Bronchial epithelial cell (primary cell): ENCODE results near the gene SPECC1. TPM values are rescaled to one million over a fixed set of nuclear protein-coding genes. Genes with fewer than 3 reads are reported as not detected.
"Not testable (repeated sequence)": the region's sequence is repeated elsewhere in the genome, so short reads cannot be mapped to it uniquely, and the experiment has no call there.

ENCODE experiments used
- DNase-seq: peaks from one replicate; pipeline ENCODE4 v3.0.0-alpha.2; 2010; ENCODE audit warnings: low read depth
- FAIRE-seq: peaks from 2 replicates; lab custom pipeline; 2011; peaks lifted over from hg19 to GRCh38; lab: Jason Lieb, UNC
- H3K27me3 ChIP-seq: 2 replicates; pipeline ENCODE4 v1.5.1; 2011; ENCODE audit warnings: low read length; ENCODE audit not compliant: control insufficient read depth, insufficient read depth
- H3K36me3 ChIP-seq: 2 replicates; pipeline ENCODE4 v1.5.1; 2011; ENCODE audit warnings: low read length; ENCODE audit not compliant: control insufficient read depth, insufficient read depth
- H3K4me3 ChIP-seq: 2 replicates; pipeline ENCODE4 v1.5.1; 2011; ENCODE audit warnings: mild to moderate bottlenecking, low read depth, low read length, control low read depth
- total RNA-seq: library from RNA; depleted of rRNA; stranded (reverse); fragments of >200 nt; gene quantifications from 2 replicates; pipeline ENCODE4 v1.2.1, GENCODE V29; 2014
- TF ChIP-seq, protein P1 (sequence below): IDR thresholded peaks from 2 replicates; pipeline ENCODE4 v1.5.1; 2011; ENCODE audit warnings: mild to moderate bottlenecking, moderate library complexity, low read length, control low read depth, inconsistent platforms; ENCODE audit not compliant: insufficient read depth, severe bottlenecking

Gene SPECC1
- total RNA-seq, 1 donor from 2014 or later = 57.1 TPM

DNA sequence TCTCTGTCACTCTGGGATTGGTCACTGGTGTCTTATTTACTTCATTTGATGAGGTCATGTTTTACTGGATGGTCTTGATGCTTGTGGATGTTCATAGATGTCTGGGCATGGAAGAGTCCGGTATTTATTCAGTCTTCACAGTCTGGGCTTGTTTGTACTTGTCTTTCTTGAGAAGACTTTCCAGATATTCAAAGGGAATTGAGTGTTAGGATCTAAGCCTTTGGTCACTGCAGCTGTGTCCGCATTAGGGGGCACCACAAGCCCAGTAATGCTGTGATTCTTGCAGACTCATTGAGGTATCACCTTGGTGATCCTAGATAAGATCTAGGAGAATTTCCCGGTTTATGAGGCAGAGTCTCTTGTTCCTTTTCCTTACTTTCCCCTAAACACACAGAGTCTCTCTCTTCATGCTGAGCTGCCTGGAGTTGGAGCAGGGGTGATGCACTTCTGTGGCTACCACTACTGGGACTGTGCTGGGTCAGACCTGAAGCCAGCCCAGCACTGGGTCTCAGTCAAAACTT lies 214.7 kb downstream of the SPECC1 start:
- DNase-seq (peak; percentile 90), FAIRE-seq (no peak)
- no peak overlapping the region for H3K4me3 ChIP-seq
- H3K36me3 ChIP-seq = peaks cover 2% of the 10 kb centered on the region
- no peaks in the 10 kb centered on the region for H3K27me3 ChIP-seq
- TF ChIP-seq, protein P1, sequence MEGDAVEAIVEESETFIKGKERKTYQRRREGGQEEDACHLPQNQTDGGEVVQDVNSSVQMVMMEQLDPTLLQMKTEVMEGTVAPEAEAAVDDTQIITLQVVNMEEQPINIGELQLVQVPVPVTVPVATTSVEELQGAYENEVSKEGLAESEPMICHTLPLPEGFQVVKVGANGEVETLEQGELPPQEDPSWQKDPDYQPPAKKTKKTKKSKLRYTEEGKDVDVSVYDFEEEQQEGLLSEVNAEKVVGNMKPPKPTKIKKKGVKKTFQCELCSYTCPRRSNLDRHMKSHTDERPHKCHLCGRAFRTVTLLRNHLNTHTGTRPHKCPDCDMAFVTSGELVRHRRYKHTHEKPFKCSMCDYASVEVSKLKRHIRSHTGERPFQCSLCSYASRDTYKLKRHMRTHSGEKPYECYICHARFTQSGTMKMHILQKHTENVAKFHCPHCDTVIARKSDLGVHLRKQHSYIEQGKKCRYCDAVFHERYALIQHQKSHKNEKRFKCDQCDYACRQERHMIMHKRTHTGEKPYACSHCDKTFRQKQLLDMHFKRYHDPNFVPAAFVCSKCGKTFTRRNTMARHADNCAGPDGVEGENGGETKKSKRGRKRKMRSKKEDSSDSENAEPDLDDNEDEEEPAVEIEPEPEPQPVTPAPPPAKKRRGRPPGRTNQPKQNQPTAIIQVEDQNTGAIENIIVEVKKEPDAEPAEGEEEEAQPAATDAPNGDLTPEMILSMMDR = no peak

DNA sequence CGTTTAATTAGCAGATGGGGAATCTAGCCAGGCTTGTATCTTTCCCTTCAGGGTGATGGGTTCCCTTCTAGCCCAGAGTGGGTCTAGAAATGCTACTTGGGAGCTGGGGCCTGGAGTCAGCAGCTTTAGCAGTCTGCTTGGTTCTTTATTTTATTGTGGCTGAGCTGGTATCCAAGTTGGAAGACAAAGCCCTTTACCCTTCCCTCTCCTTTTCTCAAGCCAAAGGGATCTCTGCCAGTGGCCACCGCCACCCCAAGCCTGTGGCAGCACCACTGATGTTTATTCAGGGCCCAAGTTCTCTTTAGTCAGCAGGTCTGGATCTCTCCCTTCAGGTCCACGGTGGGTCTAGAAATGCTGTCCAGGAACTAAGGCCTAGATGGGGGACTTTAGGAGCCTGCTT lies 215.2 kb downstream of the SPECC1 start:
- DNase-seq = no peak
- TF ChIP-seq, protein P1 = no peak
- Histone ChIP-seq H3K27me3 (no peaks in the 10 kb centered on the region), H3K4me3 (no peak overlapping the region), H3K36me3 (peaks cover 3% of the 10 kb centered on the region)
- FAIRE-seq = no peak

DNA sequence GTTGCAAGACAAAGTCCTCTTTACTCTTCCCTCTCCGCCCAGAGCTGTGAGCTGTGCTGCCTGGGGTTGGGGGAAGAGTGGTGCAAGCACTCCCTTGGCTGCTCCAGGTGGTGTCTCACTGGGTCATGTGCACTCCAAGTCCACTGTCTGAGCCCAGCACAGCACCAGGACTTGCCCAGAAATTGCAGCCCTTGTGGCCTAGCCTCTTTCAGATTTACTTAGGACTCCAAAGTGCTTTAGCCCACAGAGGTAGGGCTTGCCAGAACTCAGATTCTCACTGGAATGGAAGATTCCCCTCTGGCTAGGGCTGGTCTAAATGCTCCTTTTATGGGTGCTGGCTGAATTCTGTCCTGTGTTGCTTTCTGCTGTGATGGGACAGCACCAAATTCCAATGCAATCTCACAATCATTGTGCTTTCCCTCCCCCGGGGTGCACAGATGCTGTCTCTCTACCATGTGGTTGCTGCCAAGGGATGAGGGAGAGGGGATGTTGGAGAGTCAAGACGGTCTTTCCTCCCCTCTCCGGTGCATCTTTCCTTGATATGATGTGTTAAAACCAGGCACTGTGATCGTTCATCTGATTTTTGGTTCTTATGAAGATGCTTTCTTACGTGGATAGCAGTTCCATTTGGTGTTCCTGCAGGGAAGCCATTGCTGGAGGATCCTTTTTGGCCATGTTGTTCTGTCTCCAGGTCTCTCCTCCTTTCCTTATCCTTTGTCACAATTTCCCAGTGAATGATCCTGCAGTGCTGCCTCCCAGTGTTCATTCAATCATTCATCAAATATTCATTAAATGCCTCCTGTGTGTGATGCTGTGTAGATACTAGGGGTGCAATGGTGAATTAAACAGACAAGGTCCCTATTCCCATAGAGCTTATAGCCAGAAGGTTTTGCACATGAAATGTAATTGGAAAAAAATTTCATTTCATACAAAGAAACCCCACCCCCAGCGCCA lies 216.3 kb downstream of the SPECC1 start:
- DNase-seq (no peak), FAIRE-seq (no peak)
- Histone ChIP-seq H3K36me3 (peaks cover 3% of the 10 kb centered on the region), H3K27me3 (no peaks in the 10 kb centered on the region), H3K4me3 (no peak overlapping the region)
- TF ChIP-seq, protein P1 = peak; percentile 24

DNA sequence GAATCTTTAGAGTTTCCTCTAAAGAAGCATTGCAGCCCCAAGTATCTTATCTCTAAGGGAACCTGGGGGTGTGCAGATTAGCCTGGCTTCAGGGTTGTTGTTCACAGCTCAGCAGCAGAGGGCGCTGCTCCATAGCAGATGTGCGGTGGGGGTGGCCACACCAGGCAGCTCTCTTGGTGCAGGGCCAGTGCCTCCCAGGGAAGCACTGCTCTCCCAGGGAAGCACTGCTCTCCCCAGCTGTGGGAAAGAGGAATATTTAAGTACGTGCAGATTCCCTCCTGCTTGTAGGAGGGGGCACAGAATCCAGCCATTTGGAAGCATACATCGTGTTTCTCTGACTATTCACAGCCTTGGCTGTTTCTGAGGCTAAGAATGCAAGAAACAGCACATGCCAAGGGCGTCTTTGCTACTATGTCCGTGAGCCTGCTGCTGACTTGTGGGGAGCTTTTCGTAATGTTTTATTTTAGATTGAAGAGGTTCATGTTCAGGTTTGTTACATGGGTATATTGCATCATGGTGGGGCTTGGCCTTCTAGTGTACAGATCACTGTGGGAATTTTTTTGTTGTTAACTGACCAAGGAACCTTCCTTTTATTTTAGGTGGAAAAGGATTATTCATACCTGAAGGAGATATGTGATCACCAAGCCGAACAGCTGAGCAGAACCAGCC lies 217.8 kb downstream of the SPECC1 start:
- no peak for FAIRE-seq
- no peak overlapping the region for H3K4me3 ChIP-seq
- DNase-seq = peak; percentile 57
- no peaks in the 10 kb centered on the region for H3K27me3 ChIP-seq
- TF ChIP-seq, protein P1 = peak; percentile 91
- H3K36me3 ChIP-seq = peaks cover 9% of the 10 kb centered on the region

DNA sequence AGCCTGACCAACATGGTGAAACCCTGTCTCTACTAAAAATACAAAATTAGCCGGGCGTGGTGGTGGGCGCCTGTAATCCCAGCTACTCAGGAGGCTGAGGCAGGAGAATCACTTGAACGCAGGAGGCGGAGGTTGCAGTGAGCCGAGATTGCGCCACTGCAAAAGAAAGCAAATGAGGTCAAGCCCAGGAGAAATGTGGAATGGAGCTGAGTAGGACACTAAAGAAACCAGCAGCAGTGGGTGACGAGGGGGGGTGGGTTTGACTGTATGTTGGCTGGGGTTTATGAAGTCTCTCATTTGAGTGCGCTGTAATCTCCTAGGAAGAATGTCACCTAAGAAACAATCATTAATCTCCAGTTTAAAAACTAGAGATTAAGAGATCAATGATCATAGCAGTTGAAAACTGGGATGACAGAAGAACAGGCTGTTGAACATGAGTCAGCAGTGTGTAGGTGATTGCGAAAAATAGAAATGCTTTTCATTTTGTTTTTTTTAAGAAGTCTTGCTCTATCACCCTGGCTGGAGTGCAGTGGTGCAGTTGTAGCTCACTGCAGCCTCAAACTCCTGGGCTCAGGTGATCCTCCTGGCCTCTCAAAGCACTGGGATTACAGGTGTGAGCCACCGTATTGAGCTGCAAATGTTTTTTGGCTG lies 218.7 kb downstream of the SPECC1 start:
- DNase-seq = peak; percentile 56
- not testable (repeated sequence) for H3K4me3 ChIP-seq, H3K27me3 ChIP-seq, FAIRE-seq
- peaks cover 15% of the 10 kb centered on the region for H3K36me3 ChIP-seq
